Subcutaneous adipose tissue (tissue), 4 donors: ENCODE results near the gene PRR18. TPM values are rescaled to one million over a fixed set of nuclear protein-coding genes. Genes with fewer than 3 reads are reported as not detected.

ENCODE experiments used
- total RNA-seq, 4 donors: library from RNA; depleted of rRNA; stranded (reverse); fragments of >200 nt; gene quantifications; one replicate each; pipeline ENCODE4 v1.1.0, GENCODE V29; 2016
- TF ChIP-seq, protein P1 (sequence below): fragments of 450-650 bp; IDR thresholded peaks from one replicate; pipeline ENCODE4 v1.5.1; 2016; ENCODE audit warnings: low read depth, mild to moderate bottlenecking, control low read depth, antibody characterized with exemption, moderate library complexity

Gene PRR18
- total RNA-seq, 4 donors from 2014 or later, result 0.16 to 0.34 TPM; not detected in 2

DNA sequence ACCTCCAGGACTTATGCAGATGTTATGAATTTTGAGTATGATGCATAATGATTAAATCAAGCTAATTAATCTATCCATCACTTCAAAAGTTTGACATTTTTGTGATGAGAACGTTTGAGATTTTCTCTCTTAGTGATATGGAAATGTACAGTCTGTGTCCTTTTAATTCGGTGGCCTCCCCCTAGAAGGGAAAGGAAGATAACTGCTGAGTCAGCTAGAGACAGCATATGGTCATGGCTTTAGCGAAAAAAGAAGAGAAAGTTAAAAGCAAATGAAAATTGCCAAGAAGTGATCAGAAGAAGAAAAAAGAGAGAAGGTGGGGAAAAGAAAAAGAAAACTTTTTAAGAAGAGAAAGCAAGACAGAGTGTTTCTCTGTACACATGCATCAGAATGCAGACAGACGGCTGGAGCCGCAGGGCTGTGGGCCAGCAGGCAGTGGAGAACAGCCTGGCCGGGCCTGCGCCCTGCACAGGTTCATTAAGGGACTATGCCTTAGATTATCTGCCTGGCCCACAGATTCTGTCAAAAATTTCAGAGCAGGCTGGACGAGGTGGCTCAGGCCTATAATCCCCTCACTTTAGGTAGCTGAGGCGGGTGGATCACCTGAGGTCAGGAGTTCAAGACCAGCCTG is 7.7 kb downstream of the PRR18 start:
- TF ChIP-seq, protein P1, sequence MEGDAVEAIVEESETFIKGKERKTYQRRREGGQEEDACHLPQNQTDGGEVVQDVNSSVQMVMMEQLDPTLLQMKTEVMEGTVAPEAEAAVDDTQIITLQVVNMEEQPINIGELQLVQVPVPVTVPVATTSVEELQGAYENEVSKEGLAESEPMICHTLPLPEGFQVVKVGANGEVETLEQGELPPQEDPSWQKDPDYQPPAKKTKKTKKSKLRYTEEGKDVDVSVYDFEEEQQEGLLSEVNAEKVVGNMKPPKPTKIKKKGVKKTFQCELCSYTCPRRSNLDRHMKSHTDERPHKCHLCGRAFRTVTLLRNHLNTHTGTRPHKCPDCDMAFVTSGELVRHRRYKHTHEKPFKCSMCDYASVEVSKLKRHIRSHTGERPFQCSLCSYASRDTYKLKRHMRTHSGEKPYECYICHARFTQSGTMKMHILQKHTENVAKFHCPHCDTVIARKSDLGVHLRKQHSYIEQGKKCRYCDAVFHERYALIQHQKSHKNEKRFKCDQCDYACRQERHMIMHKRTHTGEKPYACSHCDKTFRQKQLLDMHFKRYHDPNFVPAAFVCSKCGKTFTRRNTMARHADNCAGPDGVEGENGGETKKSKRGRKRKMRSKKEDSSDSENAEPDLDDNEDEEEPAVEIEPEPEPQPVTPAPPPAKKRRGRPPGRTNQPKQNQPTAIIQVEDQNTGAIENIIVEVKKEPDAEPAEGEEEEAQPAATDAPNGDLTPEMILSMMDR, result no peak

DNA sequence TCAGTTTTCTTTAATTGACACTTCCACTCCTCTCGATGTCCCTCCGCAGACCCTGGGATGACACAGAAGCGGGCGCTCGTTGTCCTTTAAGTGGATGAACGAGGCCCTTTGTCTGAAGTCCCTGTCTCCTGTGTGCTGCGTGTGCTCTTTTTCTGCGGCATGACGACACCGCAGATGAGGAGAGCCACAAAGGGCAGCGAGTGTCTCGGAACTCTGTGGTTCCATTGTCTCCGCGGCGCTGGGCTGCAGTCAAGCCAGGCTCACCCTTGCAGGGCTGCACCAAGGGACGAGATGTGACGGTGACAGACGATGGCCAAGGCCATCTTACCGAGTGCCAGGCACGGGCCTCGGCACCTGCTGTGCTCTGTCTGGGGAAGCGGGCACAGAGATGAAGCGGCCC is 10.6 kb downstream of the PRR18 start:
- TF ChIP-seq, protein P1, result no peak

DNA sequence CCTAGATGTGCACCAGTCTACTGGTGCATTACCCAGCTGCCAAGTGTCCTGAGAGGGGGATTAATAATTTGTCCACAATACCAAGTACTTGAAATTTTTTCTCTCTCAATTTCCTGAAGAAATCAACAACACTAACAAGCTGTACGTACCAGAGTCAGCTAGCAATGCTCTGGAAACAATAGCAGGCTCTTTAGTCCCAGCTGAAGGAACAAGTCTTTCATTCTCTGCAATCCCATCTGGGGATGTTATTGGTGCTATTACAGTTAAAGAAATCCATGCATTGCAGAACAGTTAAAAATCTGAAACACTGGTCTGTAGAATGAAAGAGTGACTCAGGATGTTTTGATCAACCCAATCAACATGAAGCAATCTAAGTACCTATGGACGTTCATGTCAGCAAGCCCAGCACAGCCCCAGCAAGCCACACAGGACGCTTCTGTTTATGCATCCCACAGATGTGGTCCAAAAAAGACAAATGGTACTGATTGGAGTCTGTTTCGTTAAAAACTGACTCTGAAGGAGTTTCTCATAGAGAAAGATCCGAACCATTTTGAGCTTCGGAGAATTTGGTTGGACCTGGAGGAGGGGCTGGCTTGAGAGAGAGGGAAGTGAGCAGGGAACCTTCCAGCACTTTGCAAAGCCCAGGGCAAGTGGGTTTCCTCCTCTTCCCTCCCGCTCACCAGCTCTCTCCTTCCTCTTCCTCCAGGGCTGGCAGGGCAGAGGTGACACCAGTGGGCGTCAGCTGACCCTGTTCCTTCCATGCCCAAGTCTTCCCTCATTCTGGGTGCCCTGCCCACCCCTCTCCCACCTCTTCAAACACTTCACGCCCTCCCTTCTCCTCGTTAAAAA is 11.9 kb downstream of the PRR18 start:
- TF ChIP-seq, protein P1, result no peak

DNA sequence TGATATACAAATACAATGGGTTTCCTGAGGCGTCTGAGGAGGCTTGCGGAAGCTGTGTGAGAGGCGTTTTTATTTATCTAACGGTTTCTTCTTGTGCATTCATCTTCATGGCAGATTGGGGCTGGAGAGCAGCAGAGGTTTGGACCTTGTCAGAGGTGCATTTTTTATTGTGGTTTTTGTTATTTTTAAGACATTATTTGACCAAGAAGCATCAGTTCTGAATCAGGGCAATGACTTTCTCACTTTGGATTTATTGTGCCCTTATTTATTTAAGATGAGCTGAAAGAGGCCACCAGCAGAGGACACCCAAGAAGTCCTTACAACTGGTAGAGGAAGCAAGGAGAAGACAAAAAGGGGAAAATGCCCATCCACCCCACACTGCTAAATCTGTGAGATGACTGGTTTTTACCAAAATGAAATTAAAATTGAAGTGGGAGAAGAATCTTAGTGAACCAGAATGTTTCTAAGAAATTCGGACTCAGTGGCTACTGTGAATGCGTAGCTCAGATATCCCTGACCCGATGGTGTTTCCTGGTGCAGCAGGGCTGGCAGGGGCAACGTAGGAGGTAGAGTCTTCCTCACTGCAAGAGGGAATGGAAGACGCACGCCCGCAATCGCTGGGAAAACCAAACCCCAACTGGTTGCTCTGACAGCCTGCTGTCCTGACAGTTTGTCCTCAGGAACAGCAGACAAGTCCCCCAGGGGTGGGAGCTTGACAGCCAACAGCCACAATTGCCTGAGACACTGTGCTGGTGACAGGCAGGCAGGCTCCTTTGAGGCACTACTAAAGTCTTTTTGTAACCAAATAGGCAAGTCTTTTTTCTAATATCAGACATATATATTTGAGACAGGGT is 14.2 kb downstream of the PRR18 start:
- TF ChIP-seq, protein P1, result no peak

DNA sequence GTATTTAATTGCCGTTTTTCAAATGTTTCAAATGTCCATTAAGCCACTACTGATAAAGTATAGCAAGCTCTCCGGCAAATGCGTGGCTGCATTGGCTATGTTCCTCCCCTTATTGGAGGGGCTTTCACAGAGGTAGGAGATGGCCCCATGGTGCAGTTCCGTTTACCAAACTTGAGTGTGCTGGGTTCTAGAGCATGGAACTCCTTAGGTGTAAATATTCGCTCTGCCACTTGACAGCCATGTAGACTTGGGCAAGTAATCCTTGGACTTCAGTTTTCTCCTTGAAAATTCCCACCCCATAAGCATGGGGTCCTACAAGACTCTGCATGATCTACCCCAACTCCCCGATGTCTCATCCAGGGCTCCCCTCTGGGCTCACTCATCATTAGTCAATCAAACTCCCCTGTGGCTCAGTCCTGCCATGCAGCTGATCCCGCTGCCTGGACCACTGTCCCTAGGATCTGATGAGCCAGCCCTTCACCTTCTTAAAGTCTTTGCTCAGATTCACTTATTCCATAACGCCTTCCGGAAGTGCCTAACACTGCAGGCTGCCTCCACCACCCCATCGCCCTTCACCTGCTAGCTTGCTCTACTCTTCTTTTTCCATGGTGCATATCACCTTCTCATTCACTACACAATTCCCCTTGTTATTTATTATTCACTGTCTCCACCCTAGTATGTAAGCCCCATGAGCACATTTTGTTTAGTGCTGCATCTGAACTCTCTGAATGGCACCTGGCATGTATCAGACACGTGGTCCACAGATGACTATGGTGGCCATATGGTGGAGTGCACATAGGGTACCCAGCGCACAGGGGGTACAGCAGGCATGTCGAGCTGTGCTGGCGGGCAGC is 18.8 kb downstream of the PRR18 start:
- TF ChIP-seq, protein P1, result no peak

DNA sequence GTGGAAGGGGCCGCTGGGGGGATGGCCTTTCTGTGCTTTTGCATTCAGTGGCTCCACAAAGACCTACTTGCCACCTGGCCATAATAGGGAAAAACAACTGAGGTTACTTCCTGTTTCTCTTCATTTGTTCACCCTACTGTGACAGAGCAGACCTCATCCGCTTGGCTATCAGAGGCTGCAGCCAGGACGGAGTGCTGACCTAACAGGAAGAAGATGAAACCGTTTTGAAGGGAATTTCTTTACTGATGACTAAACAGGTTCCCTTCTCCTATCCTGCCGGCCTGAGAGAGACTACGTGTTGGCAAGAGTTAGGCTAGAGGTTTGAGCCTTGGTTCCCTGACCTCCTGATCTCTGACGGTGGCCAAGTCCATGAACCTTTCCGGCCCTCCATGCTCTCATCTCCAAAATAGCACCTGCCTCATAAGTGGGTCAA is 21.3 kb downstream of the PRR18 start:
- TF ChIP-seq, protein P1, result no peak
